NCI-H1048 (cell line): ENCODE measurements around the gene DMP1.

Source experiments
- DNase-seq: peaks from one replicate; lab custom pipeline; 2025; lab: John Stamatoyannopoulos, UW

Gene DMP1, protein sequence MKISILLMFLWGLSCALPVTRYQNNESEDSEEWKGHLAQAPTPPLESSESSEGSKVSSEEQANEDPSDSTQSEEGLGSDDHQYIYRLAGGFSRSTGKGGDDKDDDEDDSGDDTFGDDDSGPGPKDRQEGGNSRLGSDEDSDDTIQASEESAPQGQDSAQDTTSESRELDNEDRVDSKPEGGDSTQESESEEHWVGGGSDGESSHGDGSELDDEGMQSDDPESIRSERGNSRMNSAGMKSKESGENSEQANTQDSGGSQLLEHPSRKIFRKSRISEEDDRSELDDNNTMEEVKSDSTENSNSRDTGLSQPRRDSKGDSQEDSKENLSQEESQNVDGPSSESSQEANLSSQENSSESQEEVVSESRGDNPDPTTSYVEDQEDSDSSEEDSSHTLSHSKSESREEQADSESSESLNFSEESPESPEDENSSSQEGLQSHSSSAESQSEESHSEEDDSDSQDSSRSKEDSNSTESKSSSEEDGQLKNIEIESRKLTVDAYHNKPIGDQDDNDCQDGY

DNA sequence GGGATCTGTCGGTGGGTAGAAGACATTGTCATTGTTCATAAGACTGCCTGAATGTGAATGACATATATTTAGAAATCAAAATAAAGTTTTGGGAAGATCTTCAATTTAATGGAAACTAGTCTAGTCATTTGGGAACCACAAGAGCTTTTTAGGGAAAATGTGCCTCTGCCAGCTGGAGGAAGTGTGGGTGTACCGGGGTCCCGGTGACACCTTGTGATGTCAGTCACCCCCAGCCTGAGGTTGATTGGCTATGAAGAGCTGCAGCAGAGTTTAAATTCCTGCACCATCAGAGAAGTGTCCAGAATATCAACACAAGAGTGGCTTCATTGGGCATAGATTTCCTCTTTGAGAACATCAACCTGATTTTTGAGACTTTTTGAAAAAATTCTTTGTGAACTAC is at the start of gene DMP1:
Gene DMP1 (plus strand): TSS at position 301 of the 400 bp plus-strand sequence. CDS start 6,213 bp downstream, outside the sequence.
- DNase-seq: no peak

DNA sequence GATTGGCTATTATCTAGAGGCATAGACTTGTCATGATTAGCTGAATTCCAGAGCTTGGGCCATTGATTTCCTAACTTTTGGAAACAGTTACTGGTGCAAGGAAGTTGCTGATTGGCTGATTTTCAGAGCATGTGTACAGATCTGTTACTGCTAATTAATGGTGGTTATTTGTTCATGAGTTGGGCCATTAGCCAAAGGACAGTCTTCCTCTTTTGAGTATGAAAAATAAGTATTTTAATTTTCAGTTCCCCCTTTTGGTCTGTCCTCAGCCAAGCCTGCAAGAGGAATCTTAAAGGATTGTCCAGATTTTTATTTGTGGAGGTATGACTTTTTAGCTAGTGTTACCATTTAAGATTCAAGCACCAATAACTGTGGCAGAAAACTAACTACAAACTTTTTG is 48.7 kb upstream of the DMP1 start:
- DNase-seq: no peak

DNA sequence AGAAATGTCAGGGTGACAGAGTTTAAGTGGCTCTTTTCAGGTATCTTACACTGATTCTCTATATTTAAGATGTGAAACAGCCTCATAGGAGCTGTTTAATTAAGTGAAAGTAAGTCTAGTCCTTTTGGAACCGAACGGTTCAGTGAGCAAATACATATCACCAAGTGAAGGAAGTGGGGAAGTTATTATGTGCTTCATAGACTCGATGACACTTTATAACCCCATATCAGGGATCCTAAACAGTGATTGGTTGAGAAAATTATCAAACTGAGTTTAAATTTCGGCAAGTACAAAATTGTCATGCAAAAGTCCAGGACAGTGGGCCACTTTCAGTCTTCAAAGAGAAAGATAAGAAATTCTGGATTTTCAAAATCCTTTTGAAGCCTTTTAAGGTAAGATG is 41.9 kb upstream of the DMP1 start, which contains the start of gene DSPP:
Gene DSPP (plus strand): TSS at position 301 of the 400 bp plus-strand sequence. CDS start 2,380 bp downstream, outside the sequence.
- DNase-seq: no peak

DNA sequence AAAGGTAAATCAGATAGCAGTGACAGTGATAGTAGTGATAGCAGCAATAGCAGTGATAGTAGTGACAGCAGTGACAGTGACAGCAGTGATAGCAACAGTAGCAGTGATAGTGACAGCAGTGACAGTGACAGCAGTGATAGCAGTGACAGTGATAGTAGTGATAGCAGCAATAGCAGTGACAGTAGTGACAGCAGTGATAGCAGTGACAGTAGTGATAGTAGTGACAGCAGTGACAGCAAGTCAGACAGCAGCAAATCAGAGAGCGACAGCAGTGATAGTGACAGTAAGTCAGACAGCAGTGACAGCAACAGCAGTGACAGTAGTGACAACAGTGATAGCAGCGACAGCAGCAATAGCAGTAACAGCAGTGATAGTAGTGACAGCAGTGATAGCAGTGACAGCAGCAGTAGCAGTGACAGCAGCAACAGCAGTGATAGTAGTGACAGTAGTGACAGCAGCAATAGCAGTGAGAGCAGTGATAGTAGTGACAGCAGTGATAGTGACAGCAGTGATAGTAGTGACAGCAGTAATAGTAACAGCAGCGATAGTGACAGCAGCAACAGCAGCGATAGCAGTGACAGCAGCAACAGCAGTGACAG is 35.7 kb upstream of the DMP1 start:
- DNase-seq: no peak

DNA sequence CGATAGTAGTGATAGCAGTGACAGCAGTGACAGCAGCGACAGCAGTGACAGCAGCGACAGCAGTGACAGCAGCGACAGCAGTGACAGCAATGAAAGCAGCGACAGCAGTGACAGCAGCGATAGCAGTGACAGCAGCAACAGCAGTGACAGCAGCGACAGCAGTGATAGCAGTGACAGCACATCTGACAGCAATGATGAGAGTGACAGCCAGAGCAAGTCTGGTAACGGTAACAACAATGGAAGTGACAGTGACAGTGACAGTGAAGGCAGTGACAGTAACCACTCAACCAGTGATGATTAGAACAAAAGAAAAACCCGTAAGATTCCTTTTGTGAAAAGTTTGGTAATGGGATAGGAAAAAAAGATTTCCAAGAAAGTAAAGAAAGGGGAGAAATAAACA is 33.8 kb upstream of the DMP1 start:
- DNase-seq: no peak

DNA sequence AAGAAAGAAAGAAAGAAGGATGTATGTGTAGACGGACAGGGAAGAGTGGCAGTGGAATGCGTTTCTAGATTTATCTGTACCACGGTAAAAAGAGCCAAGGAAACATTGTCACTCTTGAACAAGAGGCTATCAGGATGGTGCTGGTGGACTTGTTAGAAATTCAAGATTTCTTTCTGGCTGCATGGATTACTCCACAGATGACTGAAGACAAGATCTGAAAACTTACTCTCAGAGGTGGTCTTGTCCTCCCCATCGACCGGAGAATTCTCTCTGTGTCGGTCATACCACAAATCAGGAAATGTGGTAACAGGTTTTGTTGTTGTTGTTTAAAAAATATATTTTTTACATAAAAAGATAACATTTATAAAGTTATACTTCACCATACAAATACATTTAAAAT is 30.0 kb upstream of the DMP1 start:
- no peak for DNase-seq

DNA sequence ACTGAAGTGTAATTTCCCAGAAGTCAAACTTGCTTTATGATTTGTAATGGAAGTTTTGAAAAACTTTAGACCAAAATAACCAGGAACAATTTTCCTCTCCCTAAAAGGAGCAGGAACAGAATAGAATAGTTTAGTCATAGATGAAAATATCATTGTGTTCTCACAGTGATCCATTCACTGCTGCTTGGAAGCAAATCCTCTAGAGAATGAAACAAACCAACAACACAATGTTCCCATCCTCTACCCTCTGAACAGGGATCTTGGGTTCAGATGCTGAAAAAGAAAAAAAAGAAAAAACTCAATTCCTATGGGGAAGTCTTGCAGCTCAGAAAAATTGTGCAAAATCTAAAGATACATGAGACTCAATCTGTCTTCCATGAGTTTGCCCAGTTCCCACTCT is 29.6 kb upstream of the DMP1 start:
- no peak for DNase-seq

DNA sequence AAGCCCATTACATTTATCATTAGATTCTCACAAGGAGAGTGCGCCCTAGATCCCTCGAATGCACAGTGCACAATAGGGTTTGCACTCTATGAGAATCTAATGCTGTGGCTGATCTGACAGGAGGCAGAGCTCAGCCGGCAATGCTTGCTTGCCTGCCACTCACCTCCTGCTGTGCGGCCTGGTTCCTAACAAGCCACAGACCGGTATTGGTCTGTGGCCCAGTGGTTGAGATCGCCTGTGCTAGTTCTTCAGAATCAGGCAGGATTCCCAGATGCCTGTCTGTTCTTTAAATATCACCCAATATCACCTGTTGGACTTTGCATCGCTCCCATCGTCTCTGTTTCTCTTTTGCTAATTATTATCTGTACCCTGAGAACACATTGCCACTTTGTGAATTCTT is 27.8 kb upstream of the DMP1 start:
- DNase-seq: no peak

DNA sequence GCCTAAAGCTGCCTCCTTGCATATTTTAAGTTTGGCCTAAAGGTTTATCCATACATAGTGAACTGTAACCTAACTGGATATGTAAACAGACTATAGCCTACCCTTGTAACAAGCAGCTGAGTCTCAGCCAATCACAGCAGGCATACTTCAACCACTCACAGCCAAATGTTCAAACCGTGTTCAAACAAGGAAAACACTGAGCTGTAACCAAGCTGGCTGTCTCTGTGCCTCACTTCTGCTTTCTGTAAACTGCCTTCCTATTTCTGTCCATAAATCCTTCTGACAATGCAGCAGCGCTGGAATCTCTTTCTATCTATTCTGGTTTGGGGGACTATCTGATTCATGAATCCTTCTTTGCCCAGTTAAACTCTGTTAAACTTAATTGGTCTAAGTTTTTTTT is 25.4 kb upstream of the DMP1 start:
- no peak for DNase-seq

DNA sequence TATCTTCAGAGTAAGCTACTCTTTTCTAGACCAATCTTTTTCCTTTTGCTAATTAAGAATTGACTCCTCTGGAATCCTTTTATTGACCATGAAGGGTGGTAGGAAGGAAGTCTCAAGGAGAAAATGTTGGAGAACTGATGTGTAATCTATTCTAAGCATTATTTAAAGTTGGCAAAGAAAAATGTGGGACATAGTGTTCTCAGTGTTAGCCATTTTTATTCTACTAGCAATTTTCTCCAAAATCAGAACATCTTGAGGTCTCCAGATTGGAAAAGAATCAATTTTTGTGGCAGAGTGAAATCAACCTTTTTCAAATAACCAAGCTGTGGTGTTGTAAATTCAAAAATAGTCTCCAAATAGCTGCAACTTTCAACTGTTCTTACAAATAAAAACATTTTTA is 18.4 kb upstream of the DMP1 start:
- no peak for DNase-seq

DNA sequence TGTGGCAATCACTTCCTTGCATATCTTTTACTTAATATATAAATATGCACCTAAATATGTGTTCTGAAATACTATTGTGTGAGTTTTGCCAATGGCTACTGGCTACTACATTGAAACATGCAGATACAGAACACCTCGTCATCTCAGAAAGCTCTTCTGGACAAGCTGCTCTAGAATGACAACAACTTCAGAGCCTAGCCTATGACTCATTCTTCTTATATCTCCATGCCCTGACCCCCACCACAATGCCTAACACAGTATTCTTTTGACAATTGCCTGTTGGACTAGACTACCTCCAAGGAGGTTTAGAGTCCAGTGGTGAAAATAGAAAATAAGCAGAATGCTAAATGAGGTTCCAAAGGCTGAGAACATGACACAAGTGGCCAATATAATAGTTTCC is 17.6 kb upstream of the DMP1 start:
- no peak for DNase-seq

DNA sequence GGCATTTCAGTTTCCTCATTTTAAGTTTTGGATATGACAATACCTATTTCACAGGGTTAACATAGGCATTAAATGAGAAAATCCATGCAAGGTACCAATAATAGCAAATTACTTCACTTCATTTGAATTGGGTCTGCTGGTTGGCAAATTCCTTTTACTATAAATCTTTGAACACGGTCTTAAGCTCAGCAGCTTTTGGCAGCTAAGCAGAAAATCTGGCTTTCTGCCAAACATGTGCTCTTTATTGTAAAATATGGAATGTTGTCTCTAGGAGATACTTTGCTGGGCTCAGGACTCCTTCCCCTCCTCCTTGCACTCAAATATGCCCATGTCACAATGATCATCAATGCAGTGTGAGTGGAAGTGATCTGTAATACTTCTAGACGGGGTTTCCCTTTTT is 16.8 kb upstream of the DMP1 start:
- peak; percentile 15 for DNase-seq

DNA sequence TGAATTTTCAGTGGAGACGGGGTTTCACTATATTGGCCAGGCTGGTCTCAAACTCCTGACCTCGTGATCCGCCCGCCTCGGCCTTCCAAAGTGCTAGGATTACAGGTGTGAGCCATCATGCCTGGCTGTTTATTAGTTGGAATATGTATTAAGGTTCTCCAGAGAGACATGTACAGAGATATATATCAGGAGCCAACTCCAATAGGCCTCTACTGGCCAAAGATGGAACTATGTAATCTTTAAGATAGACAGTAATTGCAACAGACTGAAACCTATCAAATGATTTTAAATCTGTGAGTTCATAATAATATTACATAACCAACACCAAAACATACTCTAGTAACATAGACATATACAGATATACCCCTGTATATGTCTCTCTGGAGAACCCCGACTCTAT is 5.8 kb upstream of the DMP1 start:
- DNase-seq: no peak

DNA sequence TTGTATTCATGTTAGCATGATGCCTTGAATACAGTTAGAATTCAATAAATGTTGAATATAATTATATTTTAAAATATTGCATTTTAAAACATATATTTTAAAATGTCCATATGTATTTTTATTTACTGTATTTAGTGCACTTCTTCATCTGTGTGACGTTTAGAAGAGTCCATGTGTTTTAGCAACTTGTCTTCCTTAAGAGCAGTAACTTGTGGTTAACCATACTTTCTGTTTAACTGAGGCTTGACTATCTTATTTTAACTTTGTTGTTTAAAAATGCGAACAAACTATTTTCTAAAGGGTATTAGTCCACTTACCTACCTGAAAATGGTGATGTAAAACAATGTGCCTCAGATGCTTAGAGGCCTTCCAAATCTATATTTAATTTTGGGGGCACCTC is 858 bp downstream of the DMP1 start:
- no peak for DNase-seq

DNA sequence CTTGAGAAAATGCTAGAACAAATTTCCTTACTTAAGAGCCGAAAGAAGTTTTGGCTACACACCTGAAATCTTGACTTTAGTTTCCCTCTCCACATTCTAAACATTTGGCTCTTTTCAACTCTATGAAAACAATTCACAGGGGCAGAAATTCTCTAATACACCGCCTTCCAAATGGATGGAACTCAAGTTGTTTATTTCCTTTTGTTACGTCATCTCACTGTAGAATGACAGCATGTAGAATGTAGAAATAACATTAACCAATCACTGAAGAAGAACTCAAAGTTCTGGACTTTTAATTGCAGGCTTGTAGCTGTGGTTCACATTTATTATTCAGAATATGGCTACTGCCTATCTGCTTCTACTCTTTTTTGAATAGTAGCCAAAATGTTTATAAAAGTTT is 1.9 kb downstream of the DMP1 start:
- no peak for DNase-seq

DNA sequence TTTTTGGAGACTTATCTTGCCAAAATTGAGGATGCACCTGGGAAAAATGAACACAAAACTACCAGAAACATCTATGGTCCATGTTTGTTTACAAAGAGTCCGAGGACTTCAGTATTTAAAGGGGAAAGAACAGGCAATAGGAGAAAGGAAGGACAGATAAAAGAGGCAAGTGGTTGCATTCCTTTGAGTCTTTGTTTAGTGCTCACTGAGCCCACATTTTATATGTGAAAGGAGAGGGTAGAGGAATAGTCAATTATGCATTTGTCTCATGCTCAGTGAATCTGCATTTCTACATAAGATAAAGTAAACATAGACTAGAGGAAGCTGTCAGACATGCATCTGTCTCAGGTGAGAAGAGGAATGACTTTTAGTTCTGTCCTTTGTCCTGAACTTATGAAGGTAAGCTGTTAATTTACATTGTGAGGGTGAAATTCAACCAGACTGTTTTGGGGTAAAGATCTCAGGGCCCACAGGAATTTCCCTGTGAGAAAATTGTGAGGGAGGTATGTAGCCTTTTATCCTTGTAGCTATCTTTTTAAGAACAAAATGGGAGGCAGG is 4.5 kb downstream of the DMP1 start:
- DNase-seq: no peak

DNA sequence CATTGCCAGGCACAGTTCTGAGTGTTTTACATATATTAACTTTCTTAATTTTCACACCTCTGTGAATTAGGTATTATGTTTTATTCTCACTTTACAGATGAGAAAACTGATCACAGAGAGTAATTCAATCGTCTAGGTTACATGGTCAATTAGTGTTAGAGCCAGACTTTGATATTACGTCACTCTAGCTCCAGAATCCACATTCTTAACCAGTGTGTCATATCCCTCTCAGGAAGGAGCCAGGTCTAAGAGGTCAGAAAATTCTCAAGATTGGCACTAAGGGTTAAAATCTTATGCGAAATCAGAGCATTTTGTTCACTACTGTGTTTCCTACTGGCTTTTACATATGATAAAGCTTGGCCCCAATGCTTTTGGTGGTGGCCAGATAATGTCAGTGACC is 7.4 kb downstream of the DMP1 start:
- DNase-seq: no peak

DNA sequence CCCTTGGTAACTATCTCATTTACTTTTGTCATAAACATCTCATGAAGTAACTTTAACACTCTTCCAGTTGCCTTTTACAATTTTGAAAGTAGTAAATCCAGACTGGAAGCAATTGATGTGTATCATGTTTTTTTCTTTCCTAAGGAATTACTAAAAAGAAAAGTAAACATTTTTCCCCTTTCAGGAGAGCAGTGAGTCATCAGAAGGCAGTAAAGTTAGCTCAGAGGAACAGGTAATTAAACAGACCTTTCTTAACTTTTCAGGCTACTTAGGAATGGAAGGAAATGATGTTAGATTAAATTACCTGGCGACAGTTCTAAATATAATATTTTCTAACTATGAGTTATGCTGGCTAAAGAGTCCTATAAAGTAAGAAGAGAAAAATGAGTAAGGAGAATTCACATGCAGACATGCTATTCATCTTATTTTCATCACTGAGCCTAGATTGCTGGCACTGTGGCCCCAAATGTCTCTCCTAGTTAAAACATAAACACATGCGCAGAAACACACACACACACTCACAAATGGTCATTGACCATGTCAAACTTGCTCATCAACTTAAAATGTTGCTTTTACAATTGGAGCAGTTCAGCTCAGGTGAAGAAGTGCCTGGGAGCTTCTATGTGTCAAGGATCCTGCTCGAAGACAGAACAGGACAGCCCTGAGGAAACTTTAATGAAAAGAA is 9.3 kb downstream of the DMP1 start:
- DNase-seq: no peak

DNA sequence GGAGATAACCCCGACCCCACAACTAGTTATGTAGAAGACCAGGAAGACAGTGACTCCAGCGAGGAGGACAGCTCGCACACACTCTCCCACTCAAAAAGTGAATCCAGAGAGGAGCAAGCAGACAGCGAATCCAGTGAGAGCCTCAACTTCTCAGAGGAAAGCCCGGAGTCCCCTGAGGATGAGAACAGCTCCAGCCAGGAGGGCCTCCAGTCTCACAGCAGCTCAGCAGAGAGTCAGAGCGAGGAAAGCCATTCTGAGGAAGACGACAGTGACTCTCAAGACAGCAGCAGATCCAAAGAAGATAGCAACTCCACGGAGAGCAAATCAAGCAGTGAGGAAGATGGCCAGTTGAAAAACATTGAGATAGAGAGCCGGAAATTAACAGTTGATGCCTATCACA is 12.8 kb downstream of the DMP1 start:
- no peak for DNase-seq

DNA sequence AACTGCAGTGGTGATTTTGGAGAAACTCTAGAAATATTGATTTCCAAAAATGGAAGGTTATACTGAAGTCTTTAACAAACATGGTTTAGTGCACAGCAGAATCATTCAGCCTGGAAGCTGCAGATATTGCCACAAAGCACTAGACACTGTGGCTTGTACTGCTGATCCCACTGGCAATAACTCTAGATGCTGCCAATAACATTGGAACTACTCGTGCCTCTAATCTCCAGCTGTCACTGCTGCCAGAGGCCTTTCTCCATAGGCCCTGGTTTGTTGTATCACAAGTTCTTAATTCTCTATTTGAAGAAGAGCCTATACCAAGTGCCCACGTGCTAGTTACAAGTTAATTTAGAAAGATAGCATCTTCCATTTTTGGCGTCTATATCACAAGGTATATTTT is 19.3 kb downstream of the DMP1 start:
- DNase-seq: no peak

DNA sequence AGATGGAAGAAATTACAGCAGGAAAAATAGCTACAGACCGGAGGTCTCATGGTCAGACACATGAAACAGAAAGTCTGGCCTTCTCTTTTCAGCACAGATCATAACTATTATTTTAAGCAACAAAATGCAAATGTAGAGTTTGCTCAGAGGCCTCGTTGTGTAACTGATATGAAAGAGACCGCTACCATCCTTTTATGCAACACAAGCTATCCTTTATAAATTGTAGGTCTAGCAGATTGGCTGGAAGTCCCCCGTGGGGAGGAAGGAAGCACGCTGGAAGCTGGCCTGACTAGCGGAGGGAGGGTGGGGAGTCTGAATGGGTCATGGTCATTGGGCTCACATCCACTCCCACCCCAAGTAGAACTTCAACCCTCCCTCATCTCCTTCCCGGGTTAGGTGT is 27.7 kb downstream of the DMP1 start:
- DNase-seq: no peak

DNA sequence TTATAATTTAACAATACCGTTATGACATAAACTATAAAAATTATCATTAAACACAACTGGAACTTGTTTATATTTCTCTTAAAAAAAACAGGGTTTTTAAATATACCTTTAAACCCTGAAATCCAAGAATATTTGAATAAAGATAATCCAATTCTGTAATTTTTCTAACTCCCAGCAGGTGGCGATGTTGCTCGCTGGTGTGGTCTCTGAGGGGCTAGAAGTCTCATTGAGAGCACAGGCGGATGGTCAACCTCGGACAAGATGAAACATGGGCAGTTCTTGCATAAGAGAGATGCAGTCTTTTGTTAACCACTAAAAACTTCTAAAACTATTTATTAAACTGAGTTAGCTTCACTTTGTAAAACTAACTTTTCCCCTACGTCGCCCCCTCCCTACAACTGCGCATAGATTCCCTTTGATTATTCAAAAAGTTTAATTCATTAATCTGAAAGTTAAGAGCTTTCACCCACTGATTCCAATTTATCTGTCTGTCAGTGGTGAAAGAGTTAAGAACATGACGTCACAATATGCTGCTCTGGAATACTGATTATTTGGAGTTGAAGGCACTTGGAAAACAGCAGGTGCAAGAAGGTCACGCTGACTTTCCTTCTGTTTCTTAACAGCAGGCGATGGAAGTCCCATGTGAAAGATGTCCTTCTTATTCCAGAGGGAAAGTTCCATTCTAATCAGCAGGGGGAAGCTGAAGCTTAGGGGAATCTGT is 29.5 kb downstream of the DMP1 start:
- DNase-seq: no peak
